Stimulated activated naive CD8-positive, alpha-beta T cell treated with anti-CD3 and anti-CD28 coated beads, Interleukin-15, Interleukin-2, amounts not matched to agents 100 U/mL and 50 U/mL, for 24 hours (primary cell): ENCODE measurements around the gene UTP14C.
"Not testable (repeated sequence)": the region's sequence is repeated elsewhere in the genome, so short reads cannot be mapped to it uniquely, and the experiment has no call there.

Experiments
- ATAC-seq: fragments of 150-1000 bp; cut with Tn5 transposase; one replicate; pipeline ENCODE4 v1.10.0; 2021
- DNase-seq: peaks from one replicate; pipeline ENCODE4 v3.0.0; 2021

Gene UTP14C

DNA sequence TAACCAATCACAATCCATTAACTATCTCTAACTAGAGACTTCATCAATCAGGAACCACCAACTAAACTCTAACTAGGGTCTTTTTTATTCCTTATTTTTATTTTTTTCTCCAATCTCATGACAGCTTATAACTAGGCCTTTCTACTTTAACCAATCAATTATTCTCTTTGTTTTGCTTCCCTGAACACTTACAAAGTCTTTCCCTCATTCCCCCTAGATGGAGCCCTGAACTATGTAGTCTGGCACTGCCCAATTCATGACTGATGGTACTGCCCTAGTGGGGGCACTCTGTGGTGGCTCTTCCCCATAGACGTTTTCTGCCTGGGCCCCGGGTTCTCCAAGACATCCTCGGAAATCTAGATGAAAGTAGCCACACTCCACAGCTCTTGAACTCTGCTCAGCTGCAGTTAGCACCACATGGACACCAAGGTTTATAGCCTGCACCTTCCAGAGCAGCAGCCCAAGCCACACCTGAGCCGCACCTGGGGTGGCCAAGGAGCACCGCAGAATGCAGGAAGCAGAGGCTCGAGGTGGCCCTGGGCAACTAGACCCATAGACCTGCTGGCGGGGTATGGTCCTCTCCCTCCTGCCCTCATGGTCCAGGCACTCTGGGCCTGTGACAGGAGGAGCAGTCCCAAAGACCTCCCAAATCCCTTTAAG, 19.9 kb upstream of the UTP14C start:
- ATAC-seq (no peak), DNase-seq (no peak)

DNA sequence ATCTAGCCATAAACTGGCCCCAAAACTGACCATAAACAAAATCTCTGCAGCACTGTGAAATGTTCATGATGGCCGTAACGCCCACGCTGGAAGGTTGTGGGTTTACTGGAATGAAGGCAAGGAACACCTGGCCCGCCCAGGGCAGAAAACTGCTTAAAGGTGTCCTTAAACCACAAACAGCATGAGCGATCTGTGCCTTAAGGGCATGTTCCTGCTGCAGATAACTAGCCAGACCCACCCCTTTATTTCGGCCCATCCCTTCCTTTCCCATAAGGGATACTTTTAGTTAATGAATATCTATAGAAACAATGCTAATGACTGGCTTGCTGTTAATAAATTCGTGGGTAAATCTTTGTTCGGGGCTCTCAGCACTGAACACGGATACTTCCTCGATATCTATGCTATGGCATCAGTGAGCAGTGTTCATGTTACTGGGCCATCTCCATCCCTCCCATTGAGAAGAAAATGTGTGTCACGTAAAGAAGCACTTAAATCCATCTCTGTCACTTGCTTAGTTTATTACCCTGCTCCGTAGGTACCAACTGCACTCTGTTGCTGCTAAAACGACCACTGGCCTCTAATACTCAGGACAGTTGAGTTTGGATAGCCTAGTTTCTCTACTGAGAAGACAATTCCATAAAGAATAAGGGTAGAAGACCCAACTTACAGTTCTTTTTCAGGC, 18.5 kb upstream of the UTP14C start:
- ATAC-seq (no peak), DNase-seq (no peak)

DNA sequence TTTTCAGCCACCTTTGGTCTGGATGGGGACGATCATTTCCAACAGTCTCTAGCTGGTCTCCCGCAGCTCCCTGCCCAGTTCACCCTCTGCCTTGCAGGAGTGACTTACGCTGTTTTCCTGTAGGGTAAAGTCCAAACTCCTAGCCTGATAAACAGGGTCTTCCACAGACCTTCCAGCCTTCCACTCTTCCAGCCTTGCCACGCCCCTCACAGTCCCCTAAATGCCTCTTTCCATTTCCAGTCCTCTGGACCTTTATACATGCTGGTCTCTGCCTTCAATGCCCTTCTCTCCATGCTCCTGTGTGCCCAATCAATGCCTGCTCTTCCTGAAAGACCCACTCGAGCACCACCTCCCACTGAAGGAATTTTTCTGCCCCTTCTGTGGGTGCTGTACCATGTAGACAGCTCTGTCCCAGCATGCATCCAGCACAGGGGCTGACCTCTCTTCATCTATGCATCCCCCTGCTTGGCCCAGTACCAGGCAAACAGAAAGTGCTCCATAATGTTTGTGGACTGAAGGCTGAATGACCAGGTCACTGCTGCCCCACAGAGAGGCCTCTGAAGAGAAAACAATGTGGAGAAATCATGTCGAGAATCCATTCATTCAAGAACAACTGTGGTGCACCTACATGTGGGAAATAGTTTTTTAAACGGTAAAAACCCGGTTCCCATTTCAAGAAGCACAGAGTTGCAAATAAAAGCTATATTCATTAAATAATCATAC, 17.8 kb upstream of the UTP14C start:
- no peak for DNase-seq
- no peak for ATAC-seq

DNA sequence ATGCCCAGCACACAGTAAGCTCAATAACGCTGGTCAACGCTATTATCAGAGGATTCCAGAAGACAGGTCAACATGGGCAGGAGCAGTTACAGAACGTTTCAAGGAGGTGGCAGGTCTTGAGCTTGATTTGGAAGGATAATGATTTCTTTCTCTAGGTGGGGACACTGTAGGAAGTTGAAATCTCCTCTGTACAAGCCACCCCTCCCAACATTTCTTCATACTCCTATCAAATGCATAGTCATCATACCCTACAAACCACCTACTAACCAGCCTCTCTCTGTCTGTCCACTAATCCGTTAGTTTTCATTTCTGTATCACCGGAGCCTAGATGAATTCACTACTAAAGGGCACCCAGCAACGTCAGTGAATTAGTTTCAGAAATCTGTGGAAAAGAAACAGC, 14.5 kb upstream of the UTP14C start:
- no peak for DNase-seq
- ATAC-seq = no peak

DNA sequence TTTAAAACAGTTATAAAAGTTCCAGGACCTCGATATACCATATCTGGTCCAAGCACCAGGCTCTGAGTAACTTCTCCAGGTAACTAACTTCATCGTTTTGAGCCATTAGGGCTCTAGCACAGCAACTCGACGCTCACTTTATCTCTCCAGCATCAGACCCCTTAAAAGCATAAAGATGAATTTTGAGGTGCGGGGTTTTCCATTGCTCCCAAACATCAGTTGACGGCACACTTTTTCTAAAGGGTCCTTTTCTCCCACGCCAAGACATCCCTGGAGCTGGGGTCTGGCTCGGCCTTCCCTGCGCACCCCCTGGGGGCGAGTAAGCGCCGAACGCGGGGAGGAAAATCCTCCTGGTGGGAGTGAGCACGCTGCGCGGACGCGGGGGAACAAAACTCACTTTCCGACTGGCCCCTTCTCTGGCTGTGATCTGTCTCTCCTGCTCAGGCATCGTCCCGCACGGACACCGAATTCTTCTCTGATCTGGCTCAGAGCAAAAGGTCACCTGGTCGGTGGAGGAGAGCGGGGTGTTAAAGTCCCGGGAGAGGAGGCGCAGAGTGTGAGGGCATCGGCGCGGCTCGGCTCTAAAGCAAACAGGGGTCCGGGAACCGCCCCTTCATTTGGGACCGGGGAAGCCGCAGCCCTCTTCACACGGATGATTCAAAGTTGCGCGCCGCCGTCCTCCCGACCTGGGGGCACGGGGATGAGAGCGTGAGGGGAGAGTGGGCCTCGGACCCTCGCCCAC, 13.4 kb upstream of the UTP14C start, which contains the start of gene ATP7B:
Gene ATP7B, minus strand, starts transcription at position 561 of the 742 bp plus-strand sequence. Its CDS starts 113 bp downstream, at position 448.
- DNase-seq (peak; percentile 27), ATAC-seq (no peak)

DNA sequence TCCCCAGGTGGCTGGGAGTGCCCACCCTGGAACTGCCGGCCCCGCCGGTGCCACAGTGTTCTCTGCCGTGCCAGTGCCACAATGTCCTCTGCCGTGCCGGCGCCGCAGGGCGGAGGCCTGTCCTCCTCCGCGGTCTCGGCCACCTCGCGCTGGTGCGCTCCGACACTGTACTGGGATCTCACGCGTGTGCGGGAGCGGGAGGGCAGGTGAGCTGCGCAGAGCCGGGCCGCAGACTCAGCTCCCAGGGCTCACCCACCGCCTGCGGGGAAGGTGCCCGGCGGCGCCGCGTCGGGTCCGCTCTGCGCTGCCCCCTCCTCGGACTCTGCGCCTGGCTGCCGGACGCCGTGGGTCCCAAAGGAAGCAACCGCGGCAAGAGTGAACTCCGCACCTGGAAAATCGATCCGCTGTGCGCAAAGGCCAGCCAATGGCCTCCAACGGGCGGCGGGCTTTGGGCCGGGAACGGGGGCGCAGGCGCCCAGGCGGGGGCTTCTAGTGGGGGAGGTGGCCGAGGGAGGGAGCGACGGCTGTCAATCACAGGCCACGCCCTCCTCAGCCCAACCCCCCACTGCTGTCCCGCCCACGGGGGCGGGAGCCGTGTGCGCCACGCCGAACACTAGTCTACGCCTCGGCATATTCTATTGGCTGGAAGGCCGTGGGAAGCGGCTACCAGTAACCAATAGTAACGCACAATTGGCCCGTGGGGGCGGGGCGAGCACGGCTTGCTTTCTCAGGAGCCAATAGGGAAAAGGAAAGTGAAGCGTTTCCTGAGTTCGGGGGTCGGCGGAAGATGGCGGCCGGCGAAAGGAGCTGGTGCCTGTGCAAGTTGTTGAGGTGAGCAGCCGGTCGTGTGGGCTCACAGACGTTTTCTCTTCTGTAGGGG, 12.6 kb upstream of the UTP14C start, which contains the start of gene ALG11:
Gene ALG11, plus strand, starts transcription at position 767 of the 880 bp plus-strand sequence. Its CDS starts 21 bp downstream, at position 788.
- ATAC-seq (peak; percentile 99), DNase-seq (peak; percentile 99)

DNA sequence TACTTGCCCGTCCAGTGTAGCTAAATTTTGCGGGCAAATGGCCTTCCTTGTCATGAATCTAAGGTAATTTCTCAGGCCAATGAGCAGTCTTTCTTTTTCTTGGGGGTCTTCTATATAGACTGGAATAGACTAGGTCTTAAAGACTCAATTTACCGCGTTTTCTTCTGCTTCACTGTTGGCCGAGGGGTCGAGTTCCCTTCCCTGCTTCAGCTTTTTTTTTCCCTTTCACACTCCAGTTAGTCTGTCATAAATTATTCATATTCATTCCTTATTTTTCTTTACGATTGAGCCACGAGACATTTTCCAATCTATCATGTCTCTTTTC, 12.0 kb upstream of the UTP14C start:
- no peak for ATAC-seq
- DNase-seq = no peak

DNA sequence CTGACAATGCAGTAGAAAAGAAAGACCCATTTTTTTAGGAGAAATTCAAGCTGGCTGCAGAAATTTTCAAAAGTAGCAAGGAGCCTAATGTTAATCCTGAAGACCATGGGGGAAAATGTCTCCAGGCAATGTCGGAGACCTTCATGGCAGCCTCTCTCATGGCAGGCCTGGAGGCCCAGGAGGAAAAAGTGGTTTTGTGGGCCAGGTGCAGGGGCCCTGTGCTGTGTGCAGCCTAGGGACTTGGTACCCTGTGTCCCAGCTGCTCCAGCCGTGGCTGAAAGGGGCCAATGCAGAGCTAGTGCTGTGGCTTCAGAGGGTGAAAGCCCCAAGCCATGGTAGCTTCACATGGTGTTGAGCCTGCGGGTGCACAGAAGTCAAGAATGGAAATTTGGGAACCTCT, 8.2 kb upstream of the UTP14C start:
- DNase-seq = no peak
- ATAC-seq = no peak

DNA sequence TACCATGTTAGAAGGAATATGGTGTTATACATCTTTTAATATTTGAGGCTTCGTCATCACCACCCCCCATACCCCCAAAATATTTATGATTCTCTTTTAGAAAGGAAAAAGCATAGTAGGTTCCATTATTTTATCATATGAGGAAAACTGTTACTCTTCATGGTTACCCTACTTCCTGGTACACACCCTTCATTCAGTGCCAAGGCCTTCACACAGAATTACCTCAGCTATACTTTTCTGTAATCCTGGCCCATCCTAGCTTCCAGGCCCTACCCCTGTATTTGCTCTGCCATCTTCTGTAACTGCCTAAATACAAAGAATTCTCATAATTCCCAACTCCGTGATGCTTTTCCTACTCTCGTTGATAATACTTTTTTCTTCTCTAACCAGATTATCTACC, 4.3 kb upstream of the UTP14C start:
- ATAC-seq (no peak), DNase-seq (no peak)

DNA sequence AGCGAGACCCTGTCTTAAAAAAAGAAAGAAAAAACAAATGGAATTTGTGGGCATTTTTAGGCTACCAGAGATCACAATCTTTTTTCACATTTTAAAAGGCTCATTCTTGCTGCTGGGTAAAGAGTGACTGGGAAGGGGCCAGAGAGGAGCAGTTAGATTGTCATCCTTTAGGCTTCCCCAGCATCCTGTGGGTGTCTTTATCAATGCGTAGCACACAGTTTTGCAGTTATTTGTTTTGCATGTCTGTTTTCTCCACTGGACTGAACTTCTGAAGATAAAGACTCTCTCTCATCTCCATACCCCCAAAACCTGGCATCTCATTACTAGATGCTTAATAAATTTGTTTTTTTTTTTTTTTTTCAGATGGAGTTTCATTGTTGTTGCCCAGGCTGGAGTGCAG, 2.1 kb upstream of the UTP14C start:
- no peak for DNase-seq
- no peak for ATAC-seq

DNA sequence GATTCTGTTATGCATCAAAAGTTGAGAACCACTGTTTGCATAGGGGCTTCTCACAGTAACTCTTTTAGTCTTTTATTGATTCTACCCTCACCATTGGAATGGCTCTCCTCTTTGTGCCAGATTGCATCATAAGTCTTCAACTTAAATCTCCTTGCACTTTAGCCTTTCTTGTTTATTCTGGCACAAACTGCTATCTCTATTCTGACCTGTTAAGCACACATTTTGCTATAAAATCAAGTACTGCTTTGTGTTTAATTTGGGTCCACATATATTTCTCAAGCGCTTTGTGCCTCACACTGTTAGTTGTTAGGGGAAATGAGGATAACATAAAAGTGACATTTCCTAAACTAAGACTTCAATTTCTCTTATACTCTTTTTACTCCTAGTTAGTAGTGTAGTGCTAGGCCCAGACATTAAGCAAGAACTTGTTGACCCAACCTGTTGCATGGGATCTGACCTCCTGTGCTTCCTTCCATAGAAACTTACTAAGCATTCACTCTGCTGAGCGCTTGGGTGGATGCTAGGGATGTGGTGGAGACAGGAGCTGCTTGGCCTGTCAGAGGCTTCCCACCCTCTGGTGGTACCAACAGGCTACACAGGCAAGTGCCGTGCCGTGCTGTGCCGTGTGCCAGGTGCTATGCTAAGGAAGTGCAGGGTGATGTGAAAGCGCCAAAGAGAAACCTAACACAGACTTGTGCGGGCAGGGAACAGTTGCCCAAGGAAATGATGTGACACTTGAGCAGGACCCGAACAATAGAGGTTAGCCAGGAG, 1.2 kb downstream of the UTP14C start:
- DNase-seq = no peak
- no peak for ATAC-seq

DNA sequence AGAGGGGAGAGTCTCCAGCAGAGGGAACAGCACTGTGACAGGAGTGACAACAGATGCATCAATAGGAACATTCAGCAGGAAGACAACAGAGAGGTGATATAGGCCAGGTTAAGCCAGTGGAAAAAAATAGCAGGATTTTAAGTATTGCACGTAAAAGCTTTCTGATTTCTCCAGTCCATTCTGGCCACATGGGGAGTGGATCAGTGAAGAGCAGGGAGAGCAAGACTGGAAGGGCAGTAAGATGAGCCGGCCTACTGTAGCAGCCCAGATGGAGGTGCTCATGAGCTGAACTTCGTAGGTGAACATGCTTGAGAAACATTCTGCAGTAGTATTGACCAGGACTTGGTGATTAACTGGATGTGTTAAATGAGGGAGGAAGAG, 1.7 kb downstream of the UTP14C start:
- DNase-seq = no peak
- ATAC-seq = no peak

DNA sequence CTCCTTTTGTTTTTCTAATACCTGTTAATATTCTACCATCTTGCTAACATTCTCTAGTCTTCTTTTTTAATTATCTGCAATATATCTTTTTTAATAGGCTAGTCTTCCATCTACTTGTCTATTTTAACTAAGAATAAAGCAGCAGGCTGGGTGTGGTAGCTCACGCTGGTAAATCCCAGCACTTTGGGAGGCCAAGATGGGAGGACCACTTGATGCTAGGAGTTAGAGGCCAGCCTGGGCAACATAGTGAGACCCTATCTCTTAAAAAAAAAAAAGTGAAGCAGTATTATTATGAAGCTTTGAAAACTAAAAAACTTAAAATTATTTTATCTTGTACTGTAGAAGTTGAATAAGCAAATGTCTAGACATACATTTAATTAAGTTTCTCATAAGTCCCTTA, 3.3 kb downstream of the UTP14C start:
- no peak for ATAC-seq
- no peak for DNase-seq

DNA sequence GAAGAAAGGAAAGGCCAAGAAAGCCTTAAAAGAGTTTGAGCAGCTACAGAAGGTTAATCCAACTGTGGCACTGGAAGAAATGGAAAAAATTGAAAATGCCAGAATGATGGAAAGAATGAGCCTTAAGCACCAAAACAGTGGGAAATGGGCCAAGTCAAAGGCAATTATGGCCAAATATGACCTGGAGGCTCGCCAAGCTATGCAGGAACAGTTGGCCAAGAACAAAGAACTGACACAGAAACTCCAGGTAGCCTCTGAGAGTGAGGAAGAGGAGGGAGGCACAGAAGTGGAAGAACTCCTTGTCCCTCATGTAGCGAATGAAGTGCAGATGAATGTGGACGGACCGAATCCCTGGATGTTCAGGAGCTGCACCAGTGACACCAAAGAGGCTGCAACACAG, 5.1 kb downstream of the UTP14C start:
- DNase-seq (no peak), ATAC-seq (no peak)

DNA sequence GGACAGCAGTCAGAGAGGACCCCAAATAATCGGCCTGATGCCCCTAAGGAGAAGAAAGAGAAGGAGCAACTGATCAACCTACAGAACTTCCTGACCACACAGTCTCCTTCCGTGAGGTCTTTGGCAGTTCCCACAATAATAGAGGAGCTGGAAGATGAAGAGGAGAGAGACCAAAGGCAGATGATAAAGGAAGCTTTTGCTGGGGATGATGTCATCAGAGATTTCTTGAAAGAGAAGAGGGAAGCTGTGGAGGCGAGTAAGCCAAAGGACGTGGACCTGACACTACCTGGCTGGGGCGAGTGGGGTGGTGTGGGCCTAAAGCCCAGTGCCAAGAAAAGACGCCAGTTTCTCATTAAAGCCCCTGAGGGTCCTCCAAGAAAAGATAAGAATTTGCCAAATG, 5.9 kb downstream of the UTP14C start:
- not testable (repeated sequence) for DNase-seq, ATAC-seq

DNA sequence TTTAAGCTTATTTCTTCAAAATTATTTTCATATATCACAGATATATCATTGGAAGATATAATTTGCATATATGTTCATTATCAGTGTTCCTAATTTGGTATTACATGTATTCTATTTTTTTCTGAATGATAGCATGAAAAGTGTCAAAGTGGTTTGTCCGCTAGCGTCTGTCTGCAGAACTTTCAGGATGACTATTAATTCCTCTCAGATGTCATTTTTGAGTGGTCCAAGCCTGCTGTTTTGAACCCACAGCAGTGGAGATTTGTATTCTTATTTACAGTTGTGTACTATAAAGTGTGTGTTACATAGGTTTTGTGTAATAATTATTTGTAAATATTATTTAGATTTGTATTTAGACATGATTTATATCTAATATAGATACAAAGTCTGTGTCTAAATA, 8.5 kb downstream of the UTP14C start:
- DNase-seq = no peak
- ATAC-seq = no peak

DNA sequence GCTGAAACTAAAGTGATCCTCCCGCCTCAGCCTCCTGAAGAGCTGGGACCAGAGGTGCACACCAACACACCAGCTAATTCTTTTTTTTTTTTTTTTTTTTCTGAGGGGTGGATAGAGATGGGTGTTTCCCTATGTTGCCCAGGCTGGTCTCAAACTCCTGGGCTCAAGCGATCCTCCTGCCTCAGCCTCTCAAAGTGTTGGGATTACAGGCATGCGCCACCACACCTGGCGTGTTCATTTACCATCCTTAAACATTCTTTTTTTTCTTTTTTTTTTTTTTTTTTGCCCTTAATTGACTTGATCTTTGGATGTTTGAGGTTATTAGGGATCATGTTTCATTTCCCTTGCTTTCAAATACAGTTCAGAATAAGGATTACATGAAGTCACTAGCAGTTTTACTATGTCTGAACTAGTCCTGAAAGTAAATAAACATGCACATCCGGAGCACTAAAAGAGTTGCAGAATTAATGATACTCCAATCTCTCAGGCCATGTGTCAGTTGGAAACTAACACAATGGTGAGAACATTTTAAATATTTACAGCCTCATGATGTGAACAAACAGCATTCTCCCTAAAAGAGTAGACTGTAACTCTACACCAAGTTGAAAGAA, 10.2 kb downstream of the UTP14C start:
- no peak for ATAC-seq
- DNase-seq = no peak

DNA sequence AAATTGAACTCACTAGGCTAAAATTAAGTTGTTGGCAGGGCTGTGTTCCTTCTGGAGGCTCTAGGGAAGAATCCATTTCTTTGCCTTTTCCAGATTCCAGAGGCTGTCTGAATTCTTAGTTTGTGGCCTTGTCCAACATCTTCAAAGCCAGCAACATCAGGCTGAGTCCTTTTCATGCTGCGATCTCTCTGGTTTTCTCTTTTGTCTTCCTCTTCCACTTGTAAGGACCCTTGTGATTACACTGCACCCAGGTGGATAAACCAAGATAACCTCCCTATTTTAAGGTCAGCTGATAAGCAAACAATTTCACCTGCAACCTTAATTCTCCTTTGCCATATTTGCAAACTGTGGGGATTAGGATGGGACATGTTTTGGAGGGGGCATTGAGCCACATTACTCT, 11.5 kb downstream of the UTP14C start:
- DNase-seq (no peak), ATAC-seq (no peak)

DNA sequence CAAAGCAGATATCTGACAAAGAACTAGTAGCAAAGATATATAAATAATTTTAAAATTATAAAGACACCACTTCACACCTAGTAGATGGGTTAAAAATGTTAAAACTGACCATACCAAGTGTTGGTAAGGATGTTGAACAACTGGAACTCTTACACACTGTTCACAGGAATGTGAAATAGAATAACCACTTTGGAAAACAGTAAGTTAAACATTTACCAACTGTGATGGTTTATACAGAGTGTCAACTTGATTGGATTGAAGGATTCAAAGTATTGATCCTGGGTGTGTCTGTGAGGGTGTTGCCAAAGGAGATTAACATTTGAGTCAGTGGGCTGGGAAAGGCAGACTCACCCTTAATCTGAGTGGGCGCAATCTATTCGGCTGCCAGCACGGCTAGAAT, 19.2 kb downstream of the UTP14C start:
- no peak for DNase-seq
- no peak for ATAC-seq

DNA sequence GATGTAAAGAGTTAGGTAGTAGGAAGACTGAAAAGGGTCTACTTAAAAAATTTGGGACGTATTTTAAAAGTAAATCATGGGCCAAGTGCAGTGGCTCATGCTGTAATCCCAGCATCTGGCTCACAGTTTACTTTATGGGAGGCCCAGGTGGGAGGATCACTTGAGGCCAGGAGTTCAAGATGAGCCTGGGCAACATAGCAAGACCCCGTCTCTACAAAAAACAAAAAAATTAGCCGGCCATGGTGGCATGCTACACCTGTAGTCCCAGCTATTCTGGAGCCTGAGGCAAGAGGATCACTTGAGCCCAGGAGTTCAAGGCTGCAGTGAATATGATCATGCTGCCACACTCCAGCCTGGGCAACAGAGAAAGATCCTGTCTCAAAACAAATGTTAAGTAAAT, 23.0 kb downstream of the UTP14C start:
- ATAC-seq (no peak), DNase-seq (no peak)

DNA sequence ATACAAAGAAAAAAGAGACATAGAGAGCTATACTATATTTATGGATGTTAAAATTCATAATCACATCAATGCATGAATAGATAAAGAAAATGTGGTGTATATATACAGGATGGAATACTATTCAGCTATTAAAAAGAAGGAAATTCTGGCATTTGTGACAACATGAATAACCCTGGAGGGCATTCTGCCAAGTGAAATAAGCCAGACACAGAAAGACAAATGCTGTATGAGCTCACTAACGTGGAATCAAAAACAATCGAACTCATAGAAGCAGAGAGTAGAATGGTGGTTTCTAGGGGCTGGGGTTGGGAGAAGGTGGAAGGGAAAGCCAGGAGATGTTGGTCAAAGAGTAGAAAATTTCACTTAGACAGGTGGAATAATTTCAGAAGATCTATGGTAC, 24.0 kb downstream of the UTP14C start:
- DNase-seq = no peak

More for the DNA sequence above, 24.0 kb downstream of the UTP14C start:
- ATAC-seq = no peak
